GM19023 (cell line): Measurements from ENCODE around the gene SNED1.

ENCODE experiments used
- ATAC-seq: cut with Tn5 transposase; IDR thresholded peaks from one replicate; pipeline ENCODE4 v1.9.1; 2021; ENCODE audit warnings: mild to moderate bottlenecking, moderate library complexity; ENCODE audit not compliant: unreplicated experiment

SNED1 gene

DNA sequence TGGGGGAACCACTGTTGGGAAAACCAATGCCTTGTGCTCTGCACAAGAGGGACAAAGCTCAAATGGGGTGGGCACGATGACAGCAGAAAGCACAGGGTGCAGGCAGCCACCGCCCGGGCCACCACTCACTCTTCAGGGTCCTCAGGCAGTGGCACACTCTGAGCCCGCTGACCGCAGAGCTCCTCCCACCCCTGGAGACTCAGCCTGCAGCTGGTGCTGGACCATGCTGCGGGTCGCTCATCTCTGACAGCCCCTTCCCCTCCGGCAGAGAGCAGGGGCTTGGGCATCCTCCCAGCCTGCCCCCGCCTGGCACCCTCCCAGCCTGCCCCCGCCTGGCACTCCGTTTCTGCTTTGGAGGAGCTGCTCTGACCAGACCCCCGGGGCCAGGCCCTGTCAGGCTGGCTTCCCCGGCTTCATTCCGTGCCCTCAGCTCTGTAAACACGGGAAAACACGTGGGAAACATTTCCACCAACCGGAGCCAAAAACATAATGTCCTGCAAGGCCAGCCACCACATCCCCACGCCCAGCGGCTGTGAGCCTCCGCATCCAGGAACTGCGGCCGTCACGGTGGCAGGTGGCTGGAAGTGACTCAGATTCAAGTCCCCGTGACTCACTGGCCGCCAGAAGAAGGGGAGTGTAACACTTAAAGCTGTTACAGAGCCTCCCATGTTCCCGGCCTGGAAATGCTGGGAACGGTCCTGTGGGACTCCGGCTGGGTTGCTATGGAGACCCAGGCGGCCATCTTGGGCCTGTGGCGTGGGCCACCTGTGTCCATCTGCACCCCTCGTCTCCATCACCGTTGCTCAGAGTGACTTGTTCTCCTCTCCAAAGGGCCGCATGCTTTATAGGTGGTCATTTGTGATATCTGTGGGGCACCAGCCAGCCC, 6.8 kb upstream of the SNED1 start:
- ATAC-seq, result no peak

DNA sequence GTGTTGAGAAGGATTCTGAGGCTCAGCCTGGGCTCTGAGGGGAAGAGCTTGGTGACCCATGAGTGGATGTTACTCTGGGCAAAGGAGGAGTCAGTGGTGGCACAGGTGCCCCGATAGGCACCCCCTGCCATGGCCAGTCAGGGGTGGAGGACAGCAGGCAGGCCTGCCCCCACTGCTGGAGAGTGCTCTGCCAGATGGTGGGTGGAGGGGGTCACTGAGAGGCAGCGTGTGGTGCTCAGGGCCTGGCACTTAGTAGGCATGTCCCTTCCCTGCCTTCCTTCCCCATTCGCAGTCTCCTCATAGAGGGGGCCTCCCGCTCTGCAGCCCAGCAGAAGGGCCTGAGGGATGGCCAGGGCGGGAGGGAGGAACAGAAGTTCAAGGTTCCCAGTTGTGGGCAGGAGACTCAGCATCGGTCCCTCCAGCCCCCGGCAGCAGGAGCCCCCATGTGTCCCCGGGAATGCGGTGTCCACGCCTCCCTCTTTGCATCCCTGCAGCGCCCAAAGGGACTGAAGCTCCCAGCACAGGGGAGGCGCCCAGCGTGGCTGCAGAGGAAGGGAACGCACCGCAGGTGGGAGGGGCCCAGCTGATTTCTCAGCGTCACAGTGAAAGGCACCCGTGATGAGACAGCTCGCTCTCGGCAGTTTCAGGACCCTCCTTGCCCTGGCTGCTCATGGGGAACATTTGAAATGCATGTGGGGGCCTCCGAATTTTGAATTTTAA, 5.7 kb upstream of the SNED1 start:
- no peak for ATAC-seq

DNA sequence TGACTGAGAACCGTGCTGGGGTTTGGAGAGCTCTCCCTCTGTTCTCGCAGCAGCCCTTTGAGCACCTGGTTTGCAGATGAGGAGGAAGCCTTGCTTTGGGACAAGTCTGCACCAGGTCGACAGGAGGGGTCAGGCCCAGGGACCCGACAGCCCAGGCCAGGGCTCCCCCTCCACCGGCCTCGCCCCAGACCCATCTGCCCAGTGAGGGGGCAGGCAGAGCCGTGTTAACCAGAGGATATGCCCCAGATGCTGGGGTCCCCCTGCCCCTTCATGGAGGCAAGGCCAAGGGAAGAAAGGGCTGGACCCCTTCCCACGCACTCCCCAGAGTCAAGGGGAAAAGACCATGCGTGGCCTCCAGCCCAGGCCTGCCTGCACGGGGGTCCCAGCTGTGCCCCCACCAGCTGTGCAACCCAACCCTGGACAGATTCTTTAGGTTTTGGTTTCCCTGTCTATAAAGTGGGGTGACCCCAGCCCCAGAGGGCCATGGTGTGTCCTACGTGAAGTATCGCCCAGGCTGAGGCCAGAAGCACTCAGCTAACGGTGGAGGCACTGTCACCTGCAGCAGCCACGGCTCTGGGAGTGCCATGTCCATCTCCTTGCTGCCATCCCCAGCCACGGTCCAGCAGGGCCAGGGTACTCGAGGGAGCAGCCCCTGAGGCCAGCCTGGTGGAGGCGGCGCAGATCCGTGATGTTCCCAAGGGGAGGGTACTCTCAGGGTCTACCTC, 4.8 kb upstream of the SNED1 start:
- no peak for ATAC-seq

DNA sequence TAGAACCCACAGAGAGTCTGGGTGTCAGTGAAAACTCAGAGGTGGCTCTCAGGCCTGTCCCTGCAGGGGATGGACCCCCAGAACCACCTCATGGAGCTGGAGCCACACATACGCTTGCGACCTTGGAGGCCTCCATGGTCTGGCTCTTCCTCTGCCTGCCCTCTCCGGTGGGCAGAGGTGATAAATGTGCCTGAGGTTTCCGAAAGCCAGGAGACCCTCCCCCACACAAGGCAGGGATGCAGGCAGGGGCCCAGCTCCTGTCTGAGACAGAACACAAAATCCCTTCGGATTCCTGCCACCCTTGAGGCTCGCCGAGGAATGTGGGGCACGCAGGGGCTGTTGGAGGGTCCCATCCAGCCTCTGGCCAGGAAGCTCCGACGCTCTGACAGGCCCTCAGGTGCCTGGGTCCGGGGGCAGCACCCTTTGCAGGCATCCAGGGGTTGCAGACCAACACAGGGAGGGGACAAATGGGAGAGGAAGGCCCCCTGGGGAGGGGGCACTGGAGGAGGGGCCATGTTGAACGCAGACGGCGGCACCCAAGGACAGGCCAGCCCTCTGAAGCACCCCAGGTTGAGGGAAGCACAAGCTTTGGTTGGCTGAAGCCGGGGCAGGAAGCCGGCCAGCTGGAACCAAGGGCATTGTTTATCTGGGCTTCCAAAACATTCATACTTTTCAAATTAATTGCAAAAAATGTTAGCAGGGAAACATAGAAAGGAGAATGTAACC, 4.1 kb upstream of the SNED1 start:
- no peak for ATAC-seq

DNA sequence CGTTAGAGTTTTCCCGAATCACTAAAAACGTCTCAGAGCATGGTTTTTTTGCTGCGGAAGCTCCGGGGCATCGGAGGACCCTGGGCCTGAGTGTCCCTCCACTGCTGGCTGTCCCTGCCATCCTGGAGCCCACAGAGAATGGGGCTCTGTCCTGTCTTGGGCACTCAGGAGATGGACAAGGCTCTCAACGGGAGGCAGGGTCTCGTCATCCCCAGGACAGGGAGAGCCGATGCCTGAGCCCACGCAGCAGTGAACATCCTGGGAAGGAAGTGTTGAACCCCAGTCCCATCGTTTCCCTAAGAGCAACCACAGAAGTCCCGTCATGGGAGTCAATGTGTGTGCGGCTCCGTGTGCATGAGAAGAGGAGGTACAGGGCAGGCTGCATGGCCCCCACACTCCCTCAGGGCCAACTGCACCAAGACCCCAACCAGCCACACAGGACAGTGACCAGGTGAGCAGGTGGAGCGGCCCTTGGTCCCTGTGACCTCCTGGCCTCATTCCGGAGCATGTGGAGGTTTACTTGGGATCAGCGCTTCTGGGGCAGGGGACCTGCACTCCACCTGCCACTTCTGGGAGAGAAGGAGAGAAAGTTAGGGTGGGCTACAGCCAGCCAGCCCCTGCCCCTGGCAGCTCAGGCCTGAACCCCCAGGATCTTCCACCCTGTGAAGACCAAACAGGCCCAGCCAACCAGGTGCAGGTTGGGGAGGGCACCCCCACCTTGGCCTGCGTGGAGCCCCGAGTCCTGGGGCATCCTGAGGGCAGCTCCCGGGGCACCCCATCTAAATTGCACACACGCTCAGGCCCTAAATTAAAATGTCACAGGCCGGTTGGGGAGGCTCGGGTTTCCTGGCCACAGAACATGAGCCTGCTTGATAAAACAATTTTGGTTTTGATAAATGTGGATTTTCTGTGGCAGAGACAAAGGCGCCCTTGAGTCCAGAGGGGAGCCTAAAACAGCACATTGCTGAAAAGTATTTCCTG, 3.1 kb upstream of the SNED1 start:
- no peak for ATAC-seq

DNA sequence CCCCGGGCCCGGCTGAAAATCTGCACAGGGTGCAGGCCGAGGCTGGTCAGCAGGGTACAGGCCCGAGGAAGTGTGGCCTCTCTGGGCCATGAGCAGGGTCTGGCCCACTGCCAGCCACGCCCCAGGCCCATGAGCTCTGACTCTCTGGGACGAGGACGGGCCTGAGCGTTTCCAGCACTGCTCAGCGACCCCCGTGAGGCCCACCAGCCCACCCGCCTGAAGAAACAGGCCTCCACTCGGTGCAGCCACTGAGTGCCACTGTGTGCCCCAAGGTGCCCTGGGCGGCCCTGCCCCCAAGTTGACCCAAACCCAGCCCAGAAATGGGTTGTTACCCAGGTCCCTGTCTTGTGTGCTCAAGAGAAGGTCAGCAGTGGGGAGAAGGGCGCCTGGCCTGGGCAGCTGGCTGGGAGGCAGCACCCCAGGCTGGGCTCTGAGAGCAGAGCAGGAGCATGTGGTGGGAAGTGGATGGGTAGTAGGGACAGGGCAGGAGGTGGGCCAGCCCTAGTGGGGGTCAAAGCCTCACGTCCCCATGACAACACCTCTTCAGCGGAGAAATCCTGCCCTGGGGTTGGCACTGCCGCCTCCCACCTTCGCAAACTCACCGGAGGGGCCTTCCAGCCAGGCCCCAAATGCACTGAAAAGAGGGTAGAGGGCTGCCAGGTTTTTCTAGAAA, 2.1 kb upstream of the SNED1 start:
- no peak for ATAC-seq

DNA sequence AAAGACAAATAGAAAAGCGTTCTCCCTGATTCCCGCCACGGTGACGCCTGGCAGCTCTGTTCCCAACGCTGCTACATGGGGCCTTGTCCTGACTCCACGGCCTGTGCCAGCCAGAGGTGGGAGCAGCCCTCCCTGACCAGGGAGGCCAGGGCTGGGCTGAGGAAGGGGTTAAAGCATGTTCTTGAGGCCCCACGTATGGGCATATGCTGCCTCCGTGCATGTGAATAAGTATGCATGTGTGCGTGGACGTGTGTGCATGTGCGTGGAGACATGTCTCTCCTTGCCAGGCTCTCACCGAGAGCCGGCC, 1.6 kb upstream of the SNED1 start:
- ATAC-seq, result no peak

DNA sequence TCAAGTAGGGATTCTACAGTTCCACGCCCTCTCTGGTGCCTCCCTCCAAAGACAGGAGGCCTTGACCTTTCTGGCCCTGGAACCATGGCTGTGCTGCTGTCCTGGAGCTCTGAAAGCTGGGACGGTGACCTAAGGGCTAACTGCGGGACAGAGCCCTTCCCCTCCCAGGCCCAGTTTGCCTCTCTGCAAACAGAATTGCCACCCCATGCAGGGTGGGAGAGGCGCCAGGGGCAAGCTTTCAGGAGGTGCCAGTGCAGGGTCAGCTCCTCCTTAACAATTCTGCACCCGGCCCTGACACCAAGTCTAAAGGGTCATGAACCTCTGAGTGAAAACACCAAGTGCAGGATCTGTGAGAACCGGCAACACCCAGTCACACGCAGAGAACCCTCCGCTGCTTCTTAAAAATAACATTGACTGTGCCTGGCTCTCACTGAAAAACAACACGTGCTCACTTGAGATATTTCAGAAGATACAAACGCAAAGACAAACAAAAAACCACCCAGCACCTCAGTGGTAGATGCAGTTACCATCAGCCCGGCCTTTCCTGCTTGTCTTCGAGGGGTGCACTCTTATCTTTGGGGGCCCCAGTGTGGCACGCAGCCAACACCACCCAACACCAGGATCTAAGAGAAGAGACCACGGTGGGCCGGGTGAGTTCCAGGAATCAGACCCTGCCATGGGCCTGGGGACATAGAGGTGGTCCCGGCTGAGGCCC, 1.1 kb upstream of the SNED1 start:
- no peak for ATAC-seq

DNA sequence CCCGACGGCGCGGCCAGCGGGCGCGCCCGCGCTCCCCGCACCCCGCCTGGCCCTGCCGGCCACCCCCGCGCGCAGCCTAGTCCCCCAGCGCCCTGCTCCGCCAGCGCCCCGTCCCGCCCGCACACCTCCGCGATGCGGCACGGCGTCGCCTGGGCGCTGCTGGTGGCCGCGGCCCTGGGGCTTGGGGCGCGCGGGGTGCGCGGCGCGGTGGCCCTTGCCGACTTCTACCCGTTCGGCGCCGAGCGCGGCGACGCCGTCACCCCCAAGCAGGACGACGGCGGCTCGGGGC, 232 bp downstream of the SNED1 start:
- ATAC-seq, result no peak

DNA sequence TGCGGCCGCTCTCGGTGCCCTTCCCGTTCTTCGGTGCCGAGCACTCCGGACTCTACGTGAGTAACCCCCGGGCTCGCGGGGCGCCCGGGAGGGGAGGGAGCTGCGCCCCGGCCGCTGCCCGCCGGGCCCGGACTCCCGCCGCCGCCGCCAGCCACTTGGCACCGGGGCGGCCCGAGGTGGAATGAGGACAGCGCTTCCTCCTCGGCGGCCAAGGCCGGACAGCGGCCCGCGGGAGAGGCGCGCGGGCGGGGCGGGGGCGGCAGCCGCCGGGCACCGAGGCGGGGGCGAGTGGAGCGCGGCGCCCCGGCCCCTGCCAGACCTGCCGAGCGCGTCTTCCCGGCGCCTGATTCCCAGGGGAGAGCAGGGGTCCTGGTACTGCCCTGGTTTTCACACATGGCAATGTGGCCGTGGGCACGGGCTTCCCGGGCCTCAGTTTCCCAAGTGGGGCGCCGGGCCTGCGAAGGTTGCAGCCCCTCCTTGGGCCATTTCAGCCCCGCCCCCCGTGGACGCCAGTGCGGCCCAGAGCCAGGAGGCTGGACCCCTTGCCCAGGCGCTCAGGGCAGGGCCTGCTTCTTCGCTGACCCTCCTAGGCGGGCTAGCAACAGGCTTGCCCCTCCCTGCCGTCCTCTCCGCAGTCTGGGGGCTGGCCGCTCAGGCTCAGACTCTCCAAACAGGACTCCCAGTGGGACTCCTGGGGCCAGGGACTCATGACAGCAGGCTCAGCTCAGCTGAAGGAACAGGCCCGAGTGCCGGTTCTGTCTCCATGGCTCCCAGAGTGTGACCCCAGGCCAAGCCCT, 775 bp downstream of the SNED1 start:
- no peak for ATAC-seq

DNA sequence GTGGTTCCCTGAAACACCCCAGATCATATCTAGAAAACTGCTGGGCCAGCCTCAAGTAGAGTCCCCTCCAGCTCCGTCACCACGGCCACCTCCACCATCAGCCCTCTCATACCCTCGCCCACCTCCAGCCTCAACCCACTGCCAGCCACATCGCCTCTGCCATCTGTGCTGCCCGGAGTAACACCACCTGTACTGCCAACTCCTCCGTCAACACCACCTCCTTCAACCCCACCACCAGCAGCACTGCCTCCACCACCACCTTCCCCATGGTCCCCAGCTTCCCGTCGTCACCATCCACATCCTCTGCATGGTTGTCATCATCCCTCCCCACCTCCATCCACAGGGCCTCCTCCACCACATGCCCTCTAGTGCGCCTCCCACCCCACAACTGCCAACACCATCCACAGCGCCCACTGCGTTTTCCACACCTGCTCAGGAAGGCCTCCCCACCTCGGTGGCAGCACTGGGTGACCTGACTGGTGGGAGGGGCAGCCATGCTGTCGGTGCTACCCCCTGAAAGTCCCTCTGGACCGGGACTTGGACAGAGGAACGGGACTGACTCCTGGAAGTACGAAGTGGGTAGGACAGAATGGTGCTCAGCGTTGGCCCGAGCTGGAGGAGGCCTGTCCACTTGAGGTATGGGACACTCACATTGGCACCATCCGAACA, 1.6 kb downstream of the SNED1 start:
- ATAC-seq, result no peak

DNA sequence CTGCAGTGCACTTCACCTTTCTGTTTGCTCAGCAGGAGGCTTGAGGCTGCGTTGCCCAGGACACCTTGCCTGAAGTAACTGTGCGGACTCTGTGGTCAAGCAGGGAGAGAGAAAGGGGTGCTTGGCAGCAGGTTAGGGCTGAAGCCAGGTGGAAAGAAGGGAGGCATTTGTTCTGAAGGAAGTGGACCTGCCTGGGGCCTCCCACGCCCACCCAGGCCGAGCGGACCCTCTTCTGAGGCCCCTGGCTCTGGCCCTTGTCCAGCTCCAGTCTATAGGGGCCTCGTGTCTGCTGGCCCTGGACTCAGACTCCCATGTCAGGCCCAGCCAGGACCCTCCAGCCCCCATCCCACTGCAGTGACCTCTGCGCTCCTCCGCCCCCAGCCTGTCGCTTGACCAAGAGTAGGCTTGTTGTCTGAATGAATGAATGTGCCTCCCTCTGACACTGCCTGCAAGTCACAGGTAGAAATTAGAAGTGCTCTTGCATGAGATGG, 2.5 kb downstream of the SNED1 start:
- no peak for ATAC-seq

DNA sequence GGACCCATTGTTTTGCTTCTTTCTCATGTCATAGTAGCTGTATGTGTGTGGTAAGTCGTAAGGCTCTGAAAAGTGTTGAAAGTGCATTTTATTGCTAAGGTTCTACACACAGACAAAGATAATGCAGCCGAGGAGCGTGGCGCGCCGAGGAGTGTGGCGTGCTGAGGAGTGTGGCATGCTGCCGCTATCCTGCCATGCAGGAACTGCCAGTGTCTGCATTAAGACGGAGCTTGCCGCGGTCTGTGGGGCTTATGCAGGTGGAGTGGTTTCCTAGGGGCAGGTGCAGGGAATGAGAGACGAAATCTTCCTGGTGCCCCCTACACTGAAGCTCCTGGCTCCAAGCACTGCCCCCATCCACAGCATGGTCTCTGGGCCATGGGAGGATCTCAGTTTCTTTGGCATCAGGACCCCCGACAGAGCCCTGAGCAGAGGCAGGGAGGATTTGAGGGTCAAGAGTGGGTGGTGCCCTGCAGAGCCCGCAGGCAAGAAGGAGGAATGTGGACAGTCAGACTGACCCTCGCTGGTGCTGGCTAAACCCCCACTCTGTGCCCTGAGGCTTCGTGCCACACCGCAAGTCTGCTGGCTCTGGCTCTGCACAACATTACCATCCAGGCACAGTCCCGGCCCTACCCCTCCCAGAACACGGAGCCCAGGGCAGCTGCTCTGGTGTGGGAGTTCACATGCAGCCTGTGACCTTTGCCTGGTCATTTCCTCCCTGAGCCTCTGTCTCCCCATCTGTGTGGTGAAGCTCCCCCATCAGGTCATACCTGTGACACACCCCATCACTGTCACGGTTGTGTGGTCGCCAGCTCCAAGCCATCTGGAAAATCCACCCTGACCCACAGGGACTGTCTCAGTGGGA, 3.2 kb downstream of the SNED1 start:
- no peak for ATAC-seq

DNA sequence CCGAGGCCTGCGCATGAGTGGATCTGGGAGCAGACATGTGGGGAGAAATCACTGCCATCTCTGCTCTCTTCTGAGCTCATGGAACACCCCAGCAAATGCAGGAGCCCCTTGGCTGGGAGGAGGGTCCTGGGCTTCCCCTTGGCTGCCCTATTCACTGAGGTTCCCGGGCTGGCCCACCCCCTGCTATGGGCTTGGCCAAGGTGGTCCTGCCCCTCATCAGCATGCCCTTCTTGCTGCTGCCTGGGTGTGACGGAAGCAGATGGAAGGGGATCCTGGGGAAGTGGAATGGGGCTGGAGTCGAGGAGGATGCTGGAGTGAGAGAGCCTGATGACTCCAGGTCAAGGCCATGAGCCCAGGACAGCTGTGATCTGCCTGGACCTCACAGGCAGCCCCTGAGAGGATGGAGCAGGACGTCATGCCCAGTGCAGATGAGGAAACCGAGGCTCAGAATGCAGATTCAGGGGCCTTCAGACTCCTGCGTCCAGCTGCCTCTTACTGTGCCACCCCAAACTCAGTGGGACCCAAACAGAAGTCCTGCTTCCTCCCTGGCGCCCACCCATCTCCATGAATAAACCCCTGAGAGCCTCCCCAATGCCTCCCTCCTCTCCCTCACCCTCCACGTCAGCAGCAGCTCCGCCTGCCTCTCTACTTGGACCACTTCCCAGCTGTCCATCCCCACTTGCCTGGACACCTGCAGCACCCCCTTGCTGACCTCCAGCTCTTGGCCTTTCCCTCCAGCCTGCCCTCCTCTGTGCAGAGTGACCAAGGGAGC, 4.0 kb downstream of the SNED1 start:
- no peak for ATAC-seq

DNA sequence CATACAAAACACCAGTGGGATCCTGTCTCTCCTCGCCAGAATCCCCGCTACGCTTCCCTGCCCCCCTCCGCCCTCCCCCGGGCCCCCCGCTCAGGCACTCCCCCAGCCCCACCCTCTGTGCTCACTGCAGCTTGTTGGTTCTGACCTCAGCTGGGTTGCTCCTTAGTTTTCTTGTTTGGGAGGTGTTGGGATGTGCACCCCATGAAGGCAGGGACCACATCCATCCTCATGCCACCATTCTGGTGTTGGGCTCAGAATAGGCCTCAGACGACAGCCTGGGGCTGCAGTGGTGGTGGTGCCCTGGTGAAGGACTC, 4.6 kb downstream of the SNED1 start:
- ATAC-seq, result no peak

DNA sequence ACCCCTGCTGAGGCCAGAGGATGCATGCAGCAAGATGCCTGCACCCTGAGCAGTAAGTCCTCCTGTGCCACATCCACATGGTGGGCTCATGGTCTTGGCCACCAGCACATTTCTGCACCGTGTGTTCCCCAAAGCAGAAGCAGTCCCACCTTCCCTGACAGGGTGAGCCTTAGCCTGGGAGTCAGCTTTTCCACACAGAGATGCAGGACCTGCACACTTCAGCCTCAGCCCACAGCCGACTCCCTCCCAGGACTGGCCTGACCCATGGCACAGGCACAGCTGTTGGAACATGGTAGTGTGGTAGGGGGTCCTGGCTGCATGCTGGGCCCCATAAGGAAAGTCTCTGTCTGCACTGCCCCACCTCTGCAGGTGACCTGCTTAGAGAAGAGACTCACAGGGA, 5.0 kb downstream of the SNED1 start:
- no peak for ATAC-seq
